A172 (cell line): Measurements from ENCODE around the gene RPS16. TPM values are rescaled to one million over a fixed set of nuclear protein-coding genes. Genes with fewer than 3 reads are reported as not detected.

Experiments
- DNase-seq: peaks from one replicate; pipeline ENCODE4 v3.0.0-alpha.2; 2015; ENCODE audit warnings: low spot score
- total RNA-seq: library from RNA; depleted of rRNA; stranded (reverse); fragments of >200 nt; shearing (Covaris generic); gene quantifications from 2 replicates; pipeline ENCODE4 v1.2.3, GENCODE V29; 2014

The RPS16 gene
- total RNA-seq, 1 experiment from 2014 or later, result 262 TPM

- DNase-seq, result peak; percentile 35
Observed at GRCh38 chr19:39407660-39408391, 27.9 kb downstream of the RPS16 start.

GRCh38 chr19:39407410-39407659 lies 28.4 kb downstream of the RPS16 start:
- DNase-seq, result no peak

- peak; percentile 69 for DNase-seq
Observed at GRCh38 chr19:39406656-39407409, 28.9 kb downstream of the RPS16 start, which contains the start of gene ZFP36. TSS of gene ZFP36 (plus strand) at chr19:39406847. CDS start at chr19:39406905, 58 bp downstream.

- DNase-seq, result no peak
Observed at GRCh38 chr19:39405958-39406655, 29.6 kb downstream of the RPS16 start.

GRCh38 chr19:39405261-39405957 lies 30.3 kb downstream of the RPS16 start:
- no peak for DNase-seq

- peak; percentile 96 for DNase-seq
Observed at GRCh38 chr19:39403331-39404312, 32.1 kb downstream of the RPS16 start.

- peak; percentile 82 for DNase-seq
Observed at GRCh38 chr19:39402346-39403300, 33.1 kb downstream of the RPS16 start.

GRCh38 chr19:39401549-39402345 lies 34.0 kb downstream of the RPS16 start:
- peak; percentile 90 for DNase-seq

- DNase-seq, result no peak
Observed at GRCh38 chr19:39401070-39401548, 34.6 kb downstream of the RPS16 start.

- no peak for DNase-seq
Observed at GRCh38 chr19:39400061-39400460, 35.7 kb downstream of the RPS16 start.

- DNase-seq, result no peak
Observed at GRCh38 chr19:39399668-39400050, 36.1 kb downstream of the RPS16 start.

GRCh38 chr19:39398297-39398864 lies 37.4 kb downstream of the RPS16 start:
- DNase-seq, result peak; percentile 92

GRCh38 chr19:39397360-39398296 lies 38.1 kb downstream of the RPS16 start:
- peak; percentile 79 for DNase-seq

- peak; percentile 100 for DNase-seq
Observed at GRCh38 chr19:39390751-39391437, 44.9 kb downstream of the RPS16 start, which contains the start of the genes MED29 and PAF1. TSS of gene MED29 (plus strand) at chr19:39391378. CDS start at chr19:39391423, 45 bp downstream. TSS of gene PAF1 (minus strand) at chr19:39391106. CDS start at chr19:39390864, 242 bp downstream.

GRCh38 chr19:39390451-39390750 lies 45.3 kb downstream of the RPS16 start:
- DNase-seq, result peak; percentile 58

GRCh38 chr19:39389631-39390414 lies 45.9 kb downstream of the RPS16 start:
- DNase-seq, result no peak
